Measurements from ENCODE around the gene CUL9. TPM values are rescaled to one million over a fixed set of nuclear protein-coding genes. Genes with fewer than 3 reads are reported as not detected.
"Not testable (repeated sequence)": the region's sequence is repeated elsewhere in the genome, so short reads cannot be mapped to it uniquely, and the experiment has no call there.

Gene CUL9
- total RNA-seq (2014; rRNA removed; shearing (Covaris generic)), result 14.1 and 21.9 TPM in 2 replicates

GRCh38 chr6:43181942-43182860 lies at the start of gene CUL9:
Gene CUL9, plus strand, starts transcription at chr6:43182196. Its CDS starts 2,115 bp downstream, at chr6:43184311.
- peak; percentile 79 for DNase-seq (ENCODE audit: low read depth)

GRCh38 chr6:43138267-43138666 lies 43.7 kb upstream of the CUL9 start:
- no peak for DNase-seq (ENCODE audit: low read depth)

- DNase-seq (ENCODE audit: low read depth), result not testable (repeated sequence)
Observed at GRCh38 chr6:43139973-43140372, 42.0 kb upstream of the CUL9 start.

GRCh38 chr6:43141644-43142043 lies 40.4 kb upstream of the CUL9 start:
- DNase-seq (ENCODE audit: low read depth), result no peak

- DNase-seq (ENCODE audit: low read depth), result no peak
Observed at GRCh38 chr6:43142101-43142500, 39.9 kb upstream of the CUL9 start.

GRCh38 chr6:43143235-43144128 lies 38.5 kb upstream of the CUL9 start:
- DNase-seq (ENCODE audit: low read depth), result peak; percentile 89

GRCh38 chr6:43144879-43145278 lies 37.1 kb upstream of the CUL9 start:
- no peak for DNase-seq (ENCODE audit: low read depth)

GRCh38 chr6:43146261-43146660 lies 35.7 kb upstream of the CUL9 start:
- DNase-seq (ENCODE audit: low read depth), result no peak

- DNase-seq (ENCODE audit: low read depth), result no peak
Observed at GRCh38 chr6:43146709-43147688, 35.0 kb upstream of the CUL9 start.

- DNase-seq (ENCODE audit: low read depth), result no peak
Observed at GRCh38 chr6:43147691-43148477, 34.1 kb upstream of the CUL9 start.

- DNase-seq (ENCODE audit: low read depth), result peak; percentile 46
Observed at GRCh38 chr6:43149265-43149664, 32.7 kb upstream of the CUL9 start.

GRCh38 chr6:43150051-43150751 lies 31.8 kb upstream of the CUL9 start:
- DNase-seq (ENCODE audit: low read depth), result no peak

- DNase-seq (ENCODE audit: low read depth), result no peak
Observed at GRCh38 chr6:43159599-43159998, 22.4 kb upstream of the CUL9 start.

- DNase-seq (ENCODE audit: low read depth), result no peak
Observed at GRCh38 chr6:43163899-43164298, 18.1 kb upstream of the CUL9 start.

GRCh38 chr6:43170417-43170930 lies 11.5 kb upstream of the CUL9 start:
- no peak for DNase-seq (ENCODE audit: low read depth)

- peak; percentile 100 for DNase-seq (ENCODE audit: low read depth)
Observed at GRCh38 chr6:43170931-43171706, 10.9 kb upstream of the CUL9 start, which contains the start of gene SRF. Gene SRF, plus strand, starts transcription at chr6:43171269. Its CDS starts 388 bp downstream, at chr6:43171657.

GRCh38 chr6:43171707-43172103 lies 10.3 kb upstream of the CUL9 start:
- DNase-seq (ENCODE audit: low read depth), result peak; percentile 18

Measured in M059J (cell line).